ENCODE measurements around the gene CHD5.

GRCh38 chr1:6111571-6111970 lies 68.5 kb downstream of the CHD5 start:
- TF ChIP-seq CTCF (IDR thresholded peaks at IDR 0.05) (no peak), POLR2A (IDR thresholded peaks at IDR 0.05) (no peak)
